GM12873 (cell line): ENCODE data around the gene CHST8.

ENCODE experiments used
- TF ChIP-seq, protein P1 (sequence below): IDR thresholded peaks from 2 replicates; pipeline ENCODE4 v1.5.1; 2012; ENCODE audit warnings: low read depth, mild to moderate bottlenecking, moderate library complexity, low read length, control low read depth; ENCODE audit not compliant: insufficient read depth; ENCODE audit errors: missing control alignments

CHST8 gene

DNA sequence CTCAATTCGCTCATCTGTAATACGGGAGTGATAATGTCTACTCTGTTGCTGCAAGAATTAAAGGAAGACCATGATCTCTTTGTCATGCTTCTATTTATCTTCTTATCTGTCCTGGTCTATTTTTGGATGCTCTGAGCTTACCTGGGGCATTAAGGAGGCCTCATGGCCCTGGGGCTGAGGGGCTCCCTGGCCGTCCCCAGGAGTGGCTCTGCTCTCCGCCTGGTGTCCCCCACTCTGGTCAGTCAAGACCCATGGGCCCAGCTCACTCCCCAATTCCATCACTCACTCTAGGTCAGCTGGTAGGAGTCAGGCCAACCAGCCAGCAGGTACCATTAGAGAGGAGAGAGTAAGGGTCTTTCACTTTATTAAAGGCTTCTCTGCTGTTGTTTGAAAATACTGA is 1.1 kb upstream of the CHST8 start:
- TF ChIP-seq, protein P1, sequence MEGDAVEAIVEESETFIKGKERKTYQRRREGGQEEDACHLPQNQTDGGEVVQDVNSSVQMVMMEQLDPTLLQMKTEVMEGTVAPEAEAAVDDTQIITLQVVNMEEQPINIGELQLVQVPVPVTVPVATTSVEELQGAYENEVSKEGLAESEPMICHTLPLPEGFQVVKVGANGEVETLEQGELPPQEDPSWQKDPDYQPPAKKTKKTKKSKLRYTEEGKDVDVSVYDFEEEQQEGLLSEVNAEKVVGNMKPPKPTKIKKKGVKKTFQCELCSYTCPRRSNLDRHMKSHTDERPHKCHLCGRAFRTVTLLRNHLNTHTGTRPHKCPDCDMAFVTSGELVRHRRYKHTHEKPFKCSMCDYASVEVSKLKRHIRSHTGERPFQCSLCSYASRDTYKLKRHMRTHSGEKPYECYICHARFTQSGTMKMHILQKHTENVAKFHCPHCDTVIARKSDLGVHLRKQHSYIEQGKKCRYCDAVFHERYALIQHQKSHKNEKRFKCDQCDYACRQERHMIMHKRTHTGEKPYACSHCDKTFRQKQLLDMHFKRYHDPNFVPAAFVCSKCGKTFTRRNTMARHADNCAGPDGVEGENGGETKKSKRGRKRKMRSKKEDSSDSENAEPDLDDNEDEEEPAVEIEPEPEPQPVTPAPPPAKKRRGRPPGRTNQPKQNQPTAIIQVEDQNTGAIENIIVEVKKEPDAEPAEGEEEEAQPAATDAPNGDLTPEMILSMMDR, result no peak

DNA sequence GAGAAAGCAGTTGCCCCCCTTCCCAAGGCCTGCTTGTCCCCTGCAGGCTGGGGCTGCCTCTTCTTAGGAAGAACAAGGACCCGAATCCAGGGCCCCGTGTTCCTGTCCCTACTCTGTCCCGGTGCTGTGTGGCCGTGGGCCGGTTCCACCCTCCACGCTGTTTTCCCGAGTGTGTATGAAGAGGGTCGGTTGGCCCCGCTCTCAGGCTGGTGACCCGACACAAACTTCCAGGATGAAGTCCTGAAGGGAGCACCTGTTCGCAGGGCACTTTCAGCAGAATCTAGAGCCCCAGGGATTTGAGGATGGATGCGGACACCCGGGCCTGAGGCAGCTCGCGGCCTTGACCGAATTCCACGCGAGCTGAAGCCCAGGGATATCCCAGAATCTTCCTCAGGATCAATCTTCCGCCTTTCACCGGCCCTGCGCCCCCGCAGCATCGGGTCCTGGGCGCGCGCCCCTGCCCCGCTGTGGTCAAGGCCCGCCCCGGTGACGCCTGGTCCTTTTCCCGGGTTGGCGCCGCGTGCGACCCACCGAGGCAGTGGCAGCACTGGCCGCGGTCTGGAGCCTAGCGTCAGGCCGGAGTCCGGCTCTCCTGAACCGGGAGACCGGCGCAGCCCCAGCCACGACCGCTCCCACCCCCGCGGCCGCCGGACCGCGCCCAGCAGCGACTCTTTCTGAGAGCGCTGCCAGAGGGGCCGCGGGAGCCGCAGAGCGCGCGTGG is 528 bp upstream of the CHST8 start:
- TF ChIP-seq, protein P1, result no peak

DNA sequence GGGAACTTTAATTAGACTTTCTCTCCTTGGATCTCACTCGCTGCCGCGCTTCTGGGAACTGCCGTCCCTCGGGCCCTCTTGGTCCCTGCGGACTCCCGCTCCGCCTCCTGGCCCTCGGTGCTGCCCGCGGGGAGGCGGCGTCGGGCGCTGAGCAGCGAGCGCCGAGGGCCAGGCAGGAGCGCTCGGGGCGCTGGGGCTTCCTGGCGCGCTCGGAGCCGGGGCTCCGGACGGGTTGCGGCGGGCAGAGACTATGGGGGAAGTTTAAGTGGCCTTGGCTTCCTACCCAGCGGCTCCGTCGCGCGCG is 704 bp downstream of the CHST8 start:
- TF ChIP-seq, protein P1, result no peak

DNA sequence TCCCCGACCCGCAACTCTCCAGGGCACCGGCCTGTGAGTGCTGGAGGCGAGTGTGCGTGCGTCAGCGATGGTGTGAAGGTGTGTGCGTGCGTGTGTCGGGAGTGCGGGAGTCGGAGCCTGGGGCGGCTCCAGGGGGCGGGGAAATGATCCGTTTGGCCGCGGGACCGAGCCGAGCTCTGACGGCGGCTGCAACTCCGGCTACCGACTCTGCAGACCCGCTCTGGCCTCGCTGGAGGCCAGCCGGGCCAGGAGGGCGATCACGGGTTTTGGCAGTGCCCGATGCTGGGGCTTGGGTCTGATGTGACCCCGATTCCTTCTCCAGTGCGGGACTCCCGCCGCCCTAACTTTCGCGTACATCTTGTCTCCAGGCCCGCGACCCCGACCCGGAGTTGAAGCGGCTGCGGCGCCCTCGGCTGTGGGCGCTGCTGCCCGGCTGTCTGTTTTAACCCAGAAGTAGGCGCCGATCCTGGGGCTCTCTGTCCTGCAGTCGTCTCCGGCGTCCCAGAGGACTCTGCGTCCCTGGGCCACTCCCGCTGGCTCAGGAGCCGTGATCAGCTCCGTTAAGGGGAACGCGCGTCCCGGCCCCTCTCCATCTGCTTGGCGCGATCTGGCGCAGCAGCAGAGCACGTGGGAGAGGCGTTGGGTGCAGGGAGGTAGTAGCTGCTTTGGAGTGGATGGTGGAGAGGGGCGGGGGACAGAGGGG is 1.2 kb downstream of the CHST8 start:
- TF ChIP-seq, protein P1, result no peak

DNA sequence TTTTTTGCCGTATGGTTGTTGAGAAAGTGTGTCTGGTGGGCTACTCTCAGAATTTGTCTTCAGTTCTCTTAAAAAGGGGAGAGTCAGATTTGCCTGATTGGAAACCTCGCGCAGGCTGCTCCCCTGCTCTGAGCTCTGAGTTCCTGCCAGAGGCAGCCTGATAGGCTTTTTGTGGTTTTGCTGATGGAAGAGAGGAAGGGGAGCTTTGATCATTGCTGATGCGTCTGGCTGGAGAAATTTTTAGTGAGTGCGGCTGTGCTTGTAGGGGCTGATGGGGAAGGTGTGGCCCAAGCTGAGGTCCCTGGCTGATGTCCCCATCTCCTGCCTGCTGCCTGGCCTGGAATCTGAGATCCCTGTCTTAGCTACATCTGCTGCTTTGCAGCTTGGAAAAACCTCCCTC is 2.8 kb downstream of the CHST8 start:
- TF ChIP-seq, protein P1, result no peak

DNA sequence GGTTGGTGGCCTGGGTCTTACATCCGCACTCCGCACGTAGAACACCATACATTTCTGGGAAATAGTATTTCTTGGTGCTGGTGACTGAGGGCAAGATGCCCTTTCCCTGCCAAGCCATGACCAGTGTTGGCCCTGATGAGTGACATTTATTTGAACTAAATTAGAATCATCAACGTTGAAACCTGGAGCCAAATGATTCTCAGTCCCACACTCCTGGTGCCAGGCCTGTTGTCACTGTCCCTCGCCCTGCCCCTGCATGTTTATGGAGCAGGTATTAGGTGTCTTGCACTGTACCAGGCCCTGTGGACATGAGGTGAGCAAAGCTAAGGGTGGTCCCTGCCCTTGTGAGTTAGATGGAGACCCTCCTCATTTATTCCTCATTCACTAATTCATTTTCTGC is 5.8 kb downstream of the CHST8 start:
- TF ChIP-seq, protein P1, result no peak

DNA sequence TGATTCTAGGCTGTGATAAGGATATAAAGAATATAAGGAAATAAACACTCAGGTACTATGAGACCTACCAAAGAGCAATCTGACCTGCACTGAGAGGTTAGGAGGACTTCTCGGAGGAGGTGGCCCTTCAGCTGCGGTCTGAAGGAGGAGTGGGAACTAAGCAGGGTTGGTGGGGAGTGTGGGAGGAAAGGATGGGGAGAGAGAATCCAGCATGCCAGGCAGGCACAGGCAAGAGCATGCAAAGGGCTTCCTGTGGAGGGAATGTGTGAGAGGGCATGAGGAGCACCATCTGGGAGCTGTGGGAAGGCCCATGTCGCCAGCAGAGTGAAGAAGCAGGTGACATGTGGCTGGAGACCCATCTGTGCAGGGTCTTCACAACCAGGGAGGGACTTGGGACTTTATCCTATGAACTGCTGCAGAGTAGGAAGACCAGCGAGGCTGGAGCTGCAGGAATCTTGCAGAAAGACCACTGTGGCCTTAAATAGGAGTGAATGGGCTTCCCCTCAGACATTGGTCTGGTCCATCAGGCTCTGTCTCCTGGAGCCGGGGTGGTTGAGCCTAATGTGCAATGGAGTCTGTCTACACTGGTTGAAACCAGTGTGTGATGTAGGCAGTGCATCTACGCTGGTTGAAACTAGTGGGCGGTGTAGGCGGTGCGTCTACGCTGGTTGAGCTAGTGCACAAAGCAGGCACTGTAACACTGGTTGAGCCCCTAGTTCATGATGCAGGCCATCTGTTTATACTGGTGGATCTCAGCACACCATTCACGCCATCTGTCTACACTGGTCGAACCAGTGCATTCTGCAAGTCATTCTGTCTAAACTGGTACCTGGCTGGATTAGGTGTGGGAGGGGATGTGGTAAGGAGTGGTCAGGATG is 6.4 kb downstream of the CHST8 start:
- TF ChIP-seq, protein P1, result no peak
